ENCODE results near the gene ASTL.

The ASTL gene

DNA sequence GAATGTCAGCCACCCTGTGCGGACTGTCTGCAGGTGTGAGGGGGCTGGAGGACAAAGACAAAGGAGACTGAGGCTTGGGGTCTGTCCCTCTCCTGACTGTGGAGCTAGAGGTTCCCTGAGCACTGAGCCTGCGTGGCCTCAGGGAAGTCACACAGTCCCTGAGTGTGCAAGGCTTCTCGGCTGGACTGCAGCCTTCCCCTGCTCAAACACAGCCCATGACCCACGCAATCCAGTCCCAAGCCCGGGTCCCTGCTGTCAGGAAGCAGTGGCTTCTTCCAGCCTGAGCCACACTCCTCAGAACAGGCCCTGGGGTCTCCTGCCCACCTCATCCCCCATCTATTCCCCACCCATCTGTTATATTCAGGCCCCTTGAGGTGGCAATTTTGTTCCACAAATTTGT lies 2.7 kb downstream of the ASTL start:
- 76 to 88% methylated on average over 4 to 5 of the region's 5 CpGs for WGBS, 2 experiments (ENCODE audit: insufficient coverage in 2 of 2)
- no peak overlapping the region for H3K4me3 ChIP-seq (ENCODE audit: extremely low read depth, insufficient read depth, low read length, poor library complexity, severe bottlenecking)
- H3K4me1 ChIP-seq (ENCODE audit: control insufficient read depth, insufficient read depth, low read length, poor library complexity, severe bottlenecking): no peaks in the 10 kb centered on the region
- H3K36me3 ChIP-seq (ENCODE audit: control insufficient read depth, insufficient read depth, low read length): no peaks in the 10 kb centered on the region
- no peak overlapping the region for H3K27ac ChIP-seq (ENCODE audit: low read depth, low read length, severe bottlenecking)
- H3K9me3 ChIP-seq (ENCODE audit: control insufficient read depth, low read length): no peaks in the 10 kb centered on the region

DNA sequence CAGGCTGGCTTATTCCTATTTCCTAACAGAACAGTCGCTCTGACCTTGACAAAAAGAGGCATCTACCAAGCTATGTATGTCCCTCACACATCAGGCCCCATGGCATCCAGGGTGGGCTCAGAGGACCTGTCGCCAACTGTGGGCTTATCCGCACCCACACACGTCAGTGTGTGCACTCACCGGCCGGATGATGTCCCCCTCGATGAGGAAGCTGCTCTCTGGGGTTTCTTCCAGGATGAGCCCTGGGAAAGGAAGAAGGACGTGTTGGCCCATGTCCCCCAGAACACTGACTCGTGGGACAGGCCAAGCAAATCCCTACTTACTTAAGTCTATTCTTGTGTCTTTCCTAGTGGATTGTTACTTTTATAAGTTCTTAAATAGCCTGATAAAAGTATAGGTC lies 3.1 kb downstream of the ASTL start:
- no peaks in the 10 kb centered on the region for H3K9me3 ChIP-seq (ENCODE audit: control insufficient read depth, low read length)
- no peak overlapping the region for H3K4me3 ChIP-seq (ENCODE audit: extremely low read depth, insufficient read depth, low read length, poor library complexity, severe bottlenecking)
- H3K4me1 ChIP-seq (ENCODE audit: control insufficient read depth, insufficient read depth, low read length, poor library complexity, severe bottlenecking): no peaks in the 10 kb centered on the region
- H3K27ac ChIP-seq (ENCODE audit: low read depth, low read length, severe bottlenecking): no peak overlapping the region
- no peaks in the 10 kb centered on the region for H3K36me3 ChIP-seq (ENCODE audit: control insufficient read depth, insufficient read depth, low read length)
- WGBS, 2 experiments (ENCODE audit: insufficient coverage in 2 of 2): 79 to 94% methylated on average over 4 to 7 of the region's 9 CpGs

DNA sequence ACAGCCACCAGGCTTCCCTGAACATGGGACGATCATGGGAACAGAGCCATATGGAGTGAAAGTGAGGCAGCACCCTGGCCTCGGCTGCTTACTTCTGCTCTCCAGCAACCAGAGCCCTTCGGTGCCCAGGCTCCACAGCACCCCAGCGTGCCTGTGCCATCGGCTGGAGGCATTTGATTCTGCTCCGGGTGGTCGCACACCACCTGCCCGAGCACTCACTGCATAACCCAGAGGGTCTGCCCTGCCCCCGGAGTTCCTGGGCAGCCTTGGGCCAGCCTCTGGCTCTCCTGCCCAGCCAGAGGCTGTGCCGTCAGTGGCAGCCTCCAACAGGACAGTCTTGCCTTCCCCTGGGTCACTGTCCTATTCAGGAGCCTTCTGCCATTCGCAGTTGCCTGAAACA lies 3.9 kb downstream of the ASTL start:
- H3K9me3 ChIP-seq (ENCODE audit: control insufficient read depth, low read length): no peaks in the 10 kb centered on the region
- H3K36me3 ChIP-seq (ENCODE audit: control insufficient read depth, insufficient read depth, low read length): no peaks in the 10 kb centered on the region
- 86 to 87% methylated on average over 7 to 11 of the region's 11 CpGs for WGBS, 2 experiments (ENCODE audit: insufficient coverage in 2 of 2)
- H3K4me1 ChIP-seq (ENCODE audit: control insufficient read depth, insufficient read depth, low read length, poor library complexity, severe bottlenecking): no peaks in the 10 kb centered on the region
- H3K4me3 ChIP-seq (ENCODE audit: extremely low read depth, insufficient read depth, low read length, poor library complexity, severe bottlenecking): no peak overlapping the region
- H3K27ac ChIP-seq (ENCODE audit: low read depth, low read length, severe bottlenecking): no peak overlapping the region

DNA sequence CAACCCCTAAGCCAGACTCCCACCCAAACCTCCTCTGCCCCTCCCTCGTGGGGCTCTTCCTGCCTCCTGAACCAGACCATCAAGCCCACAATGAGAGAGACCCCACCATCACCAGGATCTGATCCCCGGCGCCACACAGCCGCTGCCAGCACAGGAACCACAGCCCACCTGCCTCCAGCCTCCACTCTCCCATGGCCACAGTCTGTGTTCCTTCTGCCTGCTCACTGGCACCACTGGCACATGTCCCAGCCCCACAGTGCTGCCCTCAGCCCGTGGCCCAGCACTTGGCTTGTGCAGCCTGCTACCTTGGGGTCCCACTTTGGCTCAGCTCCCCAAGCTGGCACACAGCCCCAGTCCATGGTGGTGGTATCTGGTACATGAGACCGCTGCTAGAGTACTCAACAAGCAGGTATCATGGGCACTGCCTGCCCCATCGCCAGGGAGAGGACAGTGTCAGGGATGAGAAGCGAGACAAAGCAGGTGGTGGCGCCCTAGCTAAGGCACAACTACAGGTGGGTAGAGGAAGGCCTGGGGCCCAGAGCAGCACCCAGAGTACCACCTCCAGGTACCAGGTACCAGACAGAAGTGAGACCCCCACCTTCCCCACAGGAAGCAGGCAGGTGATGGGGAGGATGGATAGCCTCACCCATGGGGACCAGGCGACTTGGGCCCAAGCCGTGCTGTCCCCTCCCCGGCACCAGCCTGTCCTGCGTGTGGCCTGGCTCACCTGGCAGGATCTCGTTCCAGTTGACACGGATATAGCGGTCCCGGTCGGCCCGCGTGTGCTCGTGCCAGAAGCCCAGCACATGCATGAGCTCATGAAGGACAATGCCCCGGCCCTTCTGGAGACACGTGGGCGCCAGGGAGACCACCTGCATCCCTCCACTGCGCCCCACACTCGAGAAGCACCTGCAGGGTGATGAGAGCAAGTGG lies 6.2 kb downstream of the ASTL start:
- H3K4me1 ChIP-seq (ENCODE audit: control insufficient read depth, insufficient read depth, low read length, poor library complexity, severe bottlenecking): no peaks in the 10 kb centered on the region

DNA sequence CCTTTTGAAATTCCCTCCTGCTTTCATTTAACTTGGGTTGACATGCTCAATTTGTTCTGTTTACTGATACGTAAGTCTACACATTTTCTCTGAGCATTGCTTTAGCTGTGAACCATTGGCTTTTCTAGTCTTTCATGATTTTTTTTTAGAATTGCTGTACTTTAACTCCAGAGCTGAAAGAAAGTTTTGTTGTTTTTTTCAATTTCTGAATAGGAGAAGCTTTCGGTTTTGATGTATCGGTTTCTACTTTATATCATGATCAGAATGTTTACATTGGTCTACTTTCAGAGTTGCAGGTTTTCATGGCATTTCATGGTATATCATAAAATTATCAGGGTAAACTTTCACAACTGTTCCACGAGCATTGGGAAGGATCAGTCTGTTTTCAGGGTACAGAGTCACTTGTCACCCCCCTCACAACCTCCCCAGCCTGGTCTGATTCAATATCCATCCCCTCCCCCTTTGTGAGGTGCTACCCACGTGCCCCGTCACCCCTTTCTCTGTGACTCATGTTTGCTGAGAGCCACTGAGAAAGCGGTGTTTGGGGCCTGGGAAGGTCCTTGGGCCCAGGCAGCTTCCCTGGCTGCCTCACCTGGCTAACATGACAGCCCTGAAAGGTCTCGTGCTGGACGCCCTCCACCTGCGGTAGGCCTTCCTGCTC lies 7.0 kb downstream of the ASTL start:
- 71 to 87% methylated on average over 5 to 7 of the region's 10 CpGs for WGBS, 2 experiments (ENCODE audit: insufficient coverage in 2 of 2)
- Histone ChIP-seq H3K4me3 (ENCODE audit: extremely low read depth, insufficient read depth, low read length, poor library complexity, severe bottlenecking) (no peak overlapping the region), H3K9me3 (ENCODE audit: control insufficient read depth, low read length) (no peaks in the 10 kb centered on the region), H3K4me1 (ENCODE audit: control insufficient read depth, insufficient read depth, low read length, poor library complexity, severe bottlenecking) (no peaks in the 10 kb centered on the region), H3K36me3 (ENCODE audit: control insufficient read depth, insufficient read depth, low read length) (no peaks in the 10 kb centered on the region), H3K27ac (ENCODE audit: low read depth, low read length, severe bottlenecking) (no peak overlapping the region)

More for the DNA sequence above, 6.2 kb downstream of the ASTL start:
- Histone ChIP-seq H3K4me3 (ENCODE audit: extremely low read depth, insufficient read depth, low read length, poor library complexity, severe bottlenecking) (no peak overlapping the region), H3K9me3 (ENCODE audit: control insufficient read depth, low read length) (no peaks in the 10 kb centered on the region), H3K27ac (ENCODE audit: low read depth, low read length, severe bottlenecking) (no peak overlapping the region), H3K36me3 (ENCODE audit: control insufficient read depth, insufficient read depth, low read length) (no peaks in the 10 kb centered on the region)
- WGBS, 2 experiments (ENCODE audit: insufficient coverage in 2 of 2): 86 to 92% methylated on average over 23 of the region's 26 CpGs

DNA sequence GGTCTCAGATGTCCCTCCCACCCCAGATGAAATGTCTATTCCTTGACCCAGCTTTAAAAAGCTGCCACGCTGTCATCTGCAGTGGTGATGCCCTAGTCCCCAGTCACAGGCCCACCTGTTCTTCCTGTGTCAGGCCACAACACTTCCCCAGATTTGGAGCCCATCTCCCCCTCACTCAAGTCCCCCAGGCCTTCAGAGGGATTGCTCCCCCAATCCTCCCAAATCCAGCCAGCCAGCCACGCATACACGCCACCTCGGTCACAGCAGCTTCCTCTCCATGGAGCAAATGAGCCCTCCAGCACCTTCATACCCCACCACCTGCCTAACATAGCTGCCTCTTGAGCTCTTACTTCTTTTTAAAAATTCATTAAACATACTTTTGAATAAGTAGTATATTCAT lies 7.8 kb downstream of the ASTL start:
- no peak overlapping the region for H3K27ac ChIP-seq (ENCODE audit: low read depth, low read length, severe bottlenecking)
- no peak overlapping the region for H3K4me3 ChIP-seq (ENCODE audit: extremely low read depth, insufficient read depth, low read length, poor library complexity, severe bottlenecking)
- H3K4me1 ChIP-seq (ENCODE audit: control insufficient read depth, insufficient read depth, low read length, poor library complexity, severe bottlenecking): no peaks in the 10 kb centered on the region
- no peaks in the 10 kb centered on the region for H3K36me3 ChIP-seq (ENCODE audit: control insufficient read depth, insufficient read depth, low read length)
- 86 to 97% methylated on average over 4 of the region's 4 CpGs for WGBS, 2 experiments (ENCODE audit: insufficient coverage in 2 of 2)
- no peaks in the 10 kb centered on the region for H3K9me3 ChIP-seq (ENCODE audit: control insufficient read depth, low read length)

DNA sequence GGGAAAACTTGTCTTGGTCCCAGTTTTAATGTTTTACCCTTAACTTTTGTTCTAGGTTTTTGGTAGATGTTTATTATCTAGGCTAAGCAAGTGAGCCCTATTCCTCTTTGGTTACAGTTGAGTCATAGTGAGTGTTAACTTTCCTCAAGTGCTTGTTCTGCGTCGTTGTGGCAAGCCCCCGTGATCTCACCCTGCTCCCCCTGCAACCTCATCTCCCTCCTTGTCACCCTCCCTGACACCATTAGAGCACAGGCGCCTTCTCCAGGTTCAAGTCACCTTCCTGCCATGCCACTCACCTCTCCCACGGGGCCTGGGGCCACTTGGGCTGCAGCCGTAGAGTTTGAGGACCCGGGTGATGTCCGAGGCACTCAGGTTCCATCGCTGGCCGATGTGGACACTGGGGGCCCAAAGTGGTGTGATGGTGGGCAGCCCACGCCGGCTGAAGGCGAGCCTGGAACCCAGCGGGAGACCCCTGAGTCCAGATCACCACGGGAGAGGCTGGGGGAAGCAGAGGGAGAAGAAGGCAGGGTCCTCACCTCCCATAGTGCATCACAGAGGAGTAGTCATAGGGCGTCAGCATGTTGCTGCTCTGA lies 8.7 kb downstream of the ASTL start:
- Histone ChIP-seq H3K27ac (ENCODE audit: low read depth, low read length, severe bottlenecking) (no peak overlapping the region), H3K36me3 (ENCODE audit: control insufficient read depth, insufficient read depth, low read length) (no peaks in the 10 kb centered on the region), H3K4me3 (ENCODE audit: extremely low read depth, insufficient read depth, low read length, poor library complexity, severe bottlenecking) (no peak overlapping the region), H3K4me1 (ENCODE audit: control insufficient read depth, insufficient read depth, low read length, poor library complexity, severe bottlenecking) (no peaks in the 10 kb centered on the region), H3K9me3 (ENCODE audit: control insufficient read depth, low read length) (no peaks in the 10 kb centered on the region)
- 84 to 86% methylated on average over 11 to 14 of the region's 16 CpGs for WGBS, 2 experiments (ENCODE audit: insufficient coverage in 2 of 2)

DNA sequence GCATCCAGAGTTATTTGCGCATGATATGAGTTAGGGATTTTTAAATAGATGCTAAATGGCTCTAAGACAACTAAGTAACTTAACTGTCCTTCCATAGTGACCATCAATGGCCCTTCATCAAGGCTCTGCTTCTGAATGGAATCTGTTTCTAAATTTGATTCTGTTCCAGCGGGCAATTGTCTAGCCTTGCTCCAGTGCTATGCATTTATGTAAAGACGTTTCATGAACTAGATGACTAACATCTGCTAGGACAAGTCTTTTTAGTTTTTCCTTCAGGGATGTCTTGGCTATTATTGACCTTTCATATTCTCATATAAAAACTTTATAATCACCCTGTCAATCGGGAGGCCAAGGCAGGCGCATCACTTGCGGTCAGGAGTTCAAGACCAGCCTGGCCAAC lies 9.8 kb downstream of the ASTL start:
- no peak overlapping the region for H3K27ac ChIP-seq (ENCODE audit: low read depth, low read length, severe bottlenecking)
- no peak overlapping the region for H3K4me3 ChIP-seq (ENCODE audit: extremely low read depth, insufficient read depth, low read length, poor library complexity, severe bottlenecking)
- no peaks in the 10 kb centered on the region for H3K36me3 ChIP-seq (ENCODE audit: control insufficient read depth, insufficient read depth, low read length)
- H3K9me3 ChIP-seq (ENCODE audit: control insufficient read depth, low read length): no peaks in the 10 kb centered on the region
- H3K4me1 ChIP-seq (ENCODE audit: control insufficient read depth, insufficient read depth, low read length, poor library complexity, severe bottlenecking): no peaks in the 10 kb centered on the region
- 69 to 94% methylated on average over 2 of the region's 6 CpGs for WGBS, 2 experiments (ENCODE audit: insufficient coverage in 2 of 2)

DNA sequence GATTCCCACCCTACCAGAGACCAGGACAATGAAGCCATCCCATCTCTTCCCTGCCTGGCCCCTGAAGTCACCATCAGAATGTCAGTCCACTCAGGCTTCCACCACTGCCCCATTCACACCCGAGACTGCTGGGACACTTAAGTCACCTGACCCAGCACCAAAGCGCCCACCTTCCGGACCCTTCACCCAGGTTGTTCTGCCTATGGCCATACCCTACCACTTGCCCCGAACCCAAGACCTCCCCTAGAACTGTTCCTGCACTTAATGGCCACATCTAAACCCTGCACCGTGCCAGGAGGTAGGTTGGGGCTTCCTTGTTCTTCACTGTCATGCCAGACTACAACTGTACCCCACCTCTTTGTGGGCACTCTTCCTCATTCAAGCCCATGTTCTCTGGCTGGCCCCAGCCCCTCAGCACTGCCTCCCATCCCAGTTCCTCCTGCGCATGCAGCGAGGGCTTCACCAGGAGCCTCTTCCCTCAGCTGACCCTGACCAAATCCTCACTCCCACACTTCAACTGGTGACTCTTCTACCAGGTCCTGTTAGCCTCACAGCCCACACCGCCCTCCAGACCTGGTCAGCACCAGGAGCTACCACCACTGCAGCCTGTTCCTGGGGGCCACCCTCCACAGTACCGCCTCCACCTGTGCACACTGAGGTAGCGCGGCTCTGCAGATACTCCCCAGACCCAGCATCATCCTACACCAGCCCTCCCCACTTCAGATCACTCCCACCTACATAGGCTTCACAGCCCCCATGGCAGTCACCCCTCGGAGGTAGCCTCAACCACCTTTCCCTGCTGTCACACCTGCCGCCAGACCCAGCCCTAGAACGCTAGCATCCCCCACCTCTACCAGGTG lies 13.7 kb downstream of the ASTL start:
- Histone ChIP-seq H3K9me3 (ENCODE audit: control insufficient read depth, low read length) (no peaks in the 10 kb centered on the region), H3K27ac (ENCODE audit: low read depth, low read length, severe bottlenecking) (no peak overlapping the region), H3K36me3 (ENCODE audit: control insufficient read depth, insufficient read depth, low read length) (no peaks in the 10 kb centered on the region), H3K4me1 (ENCODE audit: control insufficient read depth, insufficient read depth, low read length, poor library complexity, severe bottlenecking) (no peaks in the 10 kb centered on the region), H3K4me3 (ENCODE audit: extremely low read depth, insufficient read depth, low read length, poor library complexity, severe bottlenecking) (no peak overlapping the region)
- WGBS, 2 experiments (ENCODE audit: insufficient coverage in 2 of 2): 89 to 91% methylated on average over 10 to 14 of the region's 14 CpGs

DNA sequence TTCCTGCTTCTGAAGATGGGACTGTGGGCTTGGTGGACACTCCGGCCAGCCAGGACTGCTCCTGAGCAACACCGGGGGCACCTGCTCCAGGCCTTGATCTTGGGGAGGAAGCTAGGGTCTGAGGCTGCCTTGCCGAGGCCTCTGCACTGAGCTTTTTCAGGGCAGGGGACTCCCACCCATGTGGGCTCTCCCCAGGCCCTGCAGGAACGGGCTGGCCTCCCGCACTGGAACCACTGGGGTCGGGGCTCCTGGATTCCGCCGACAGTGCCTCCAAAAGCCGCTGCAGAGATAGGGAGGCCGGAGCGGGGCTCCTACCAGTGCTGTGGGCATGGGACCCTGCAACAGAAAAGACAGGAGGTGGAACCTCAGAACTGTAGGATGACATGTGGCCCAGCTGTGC lies 14.4 kb downstream of the ASTL start:
- H3K4me3 ChIP-seq (ENCODE audit: extremely low read depth, insufficient read depth, low read length, poor library complexity, severe bottlenecking): no peak overlapping the region
- no peak overlapping the region for H3K27ac ChIP-seq (ENCODE audit: low read depth, low read length, severe bottlenecking)
- H3K9me3 ChIP-seq (ENCODE audit: control insufficient read depth, low read length): no peaks in the 10 kb centered on the region
- 94 to 95% methylated on average over 11 of the region's 11 CpGs for WGBS, 2 experiments (ENCODE audit: insufficient coverage in 2 of 2)
- H3K36me3 ChIP-seq (ENCODE audit: control insufficient read depth, insufficient read depth, low read length): no peaks in the 10 kb centered on the region
- no peaks in the 10 kb centered on the region for H3K4me1 ChIP-seq (ENCODE audit: control insufficient read depth, insufficient read depth, low read length, poor library complexity, severe bottlenecking)

Data from mesodermal cell (in vitro differentiated cells).